Adrenal gland (tissue), 5 donors: Measurements from ENCODE around the gene ARHGAP26.

Experiments used
- POLR2A ChIP-seq, 2 donors: fragments of 450-650 bp; IDR thresholded peaks; one replicate each; pipeline ENCODE4 v1.6.1; 2017; ENCODE audit warnings: antibody characterized with exemption in 2 of 2, mild to moderate bottlenecking in 2 of 2, moderate library complexity in 1 of 2
- TF ChIP-seq, protein P1 (sequence below), 6 experiments: fragments of 450-650 bp in 4 of 6; fragments of 200-600 bp in 2 of 6; sonication (generic) in 1 of 6; IDR thresholded peaks; 1 replicate in 5 of 6; 2 replicates in 1 of 6; pipeline versions ENCODE4 v1.5.1 to v1.8.0; 2016 to 2021; ENCODE audit warnings: antibody characterized with exemption in 6 of 6, mild to moderate bottlenecking in 2 of 6, moderate library complexity in 1 of 6
- donor health status: DM: no; HTN: no; CAD: no.

- TF ChIP-seq, protein P1, sequence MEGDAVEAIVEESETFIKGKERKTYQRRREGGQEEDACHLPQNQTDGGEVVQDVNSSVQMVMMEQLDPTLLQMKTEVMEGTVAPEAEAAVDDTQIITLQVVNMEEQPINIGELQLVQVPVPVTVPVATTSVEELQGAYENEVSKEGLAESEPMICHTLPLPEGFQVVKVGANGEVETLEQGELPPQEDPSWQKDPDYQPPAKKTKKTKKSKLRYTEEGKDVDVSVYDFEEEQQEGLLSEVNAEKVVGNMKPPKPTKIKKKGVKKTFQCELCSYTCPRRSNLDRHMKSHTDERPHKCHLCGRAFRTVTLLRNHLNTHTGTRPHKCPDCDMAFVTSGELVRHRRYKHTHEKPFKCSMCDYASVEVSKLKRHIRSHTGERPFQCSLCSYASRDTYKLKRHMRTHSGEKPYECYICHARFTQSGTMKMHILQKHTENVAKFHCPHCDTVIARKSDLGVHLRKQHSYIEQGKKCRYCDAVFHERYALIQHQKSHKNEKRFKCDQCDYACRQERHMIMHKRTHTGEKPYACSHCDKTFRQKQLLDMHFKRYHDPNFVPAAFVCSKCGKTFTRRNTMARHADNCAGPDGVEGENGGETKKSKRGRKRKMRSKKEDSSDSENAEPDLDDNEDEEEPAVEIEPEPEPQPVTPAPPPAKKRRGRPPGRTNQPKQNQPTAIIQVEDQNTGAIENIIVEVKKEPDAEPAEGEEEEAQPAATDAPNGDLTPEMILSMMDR (IDR thresholded peaks at IDR 0.05), result peak; percentile 47 to 87 (median 72)
- no peak for TF ChIP-seq POLR2A (IDR thresholded peaks at IDR 0.05)
These were observed 96.5 kb downstream of the ARHGAP26 start for GRCh38 chr5:142866563-142867275.
